OCI-LY1 (cell line): Measurements from ENCODE around the gene PIAS3.

Experiments used
- EZH2 ChIP-seq: fragments of 200-600 bp; sonication (generic), shearing (Covaris generic); IDR thresholded peaks from 2 replicates; pipeline ENCODE4 v1.8.0; 2017; ENCODE audit warnings: borderline replicate concordance, mixed run types, mild to moderate bottlenecking, antibody characterized with exemption, low read length, moderate library complexity, mixed read lengths
- TF ChIP-seq, protein P1 (sequence below): fragments of 200-600 bp; sonication (generic), shearing (Covaris generic); IDR thresholded peaks from 2 replicates; pipeline ENCODE4 v1.5.1; 2017; ENCODE audit warnings: mild to moderate bottlenecking, antibody characterized with exemption, low read length, moderate library complexity, mixed read lengths

DNA sequence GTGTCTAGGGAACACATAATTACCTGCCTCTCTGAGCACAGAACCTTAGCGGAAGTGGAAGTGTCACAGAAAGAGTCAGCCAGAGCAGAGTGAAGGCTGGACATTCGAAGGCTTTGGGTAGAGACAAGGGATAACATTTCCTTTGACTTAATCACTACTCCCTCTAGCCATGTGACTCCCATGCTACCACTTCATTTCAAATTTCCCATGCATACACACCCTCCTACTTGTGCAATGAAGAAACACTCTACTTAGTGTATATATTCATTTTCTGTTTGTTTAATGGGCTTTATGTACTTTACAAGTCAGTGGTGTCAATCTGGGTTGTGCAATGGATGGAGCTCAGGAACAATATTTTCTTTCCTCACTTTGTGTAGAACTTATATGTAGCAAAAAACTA lies 19.8 kb upstream of the PIAS3 start:
- TF ChIP-seq, protein P1, sequence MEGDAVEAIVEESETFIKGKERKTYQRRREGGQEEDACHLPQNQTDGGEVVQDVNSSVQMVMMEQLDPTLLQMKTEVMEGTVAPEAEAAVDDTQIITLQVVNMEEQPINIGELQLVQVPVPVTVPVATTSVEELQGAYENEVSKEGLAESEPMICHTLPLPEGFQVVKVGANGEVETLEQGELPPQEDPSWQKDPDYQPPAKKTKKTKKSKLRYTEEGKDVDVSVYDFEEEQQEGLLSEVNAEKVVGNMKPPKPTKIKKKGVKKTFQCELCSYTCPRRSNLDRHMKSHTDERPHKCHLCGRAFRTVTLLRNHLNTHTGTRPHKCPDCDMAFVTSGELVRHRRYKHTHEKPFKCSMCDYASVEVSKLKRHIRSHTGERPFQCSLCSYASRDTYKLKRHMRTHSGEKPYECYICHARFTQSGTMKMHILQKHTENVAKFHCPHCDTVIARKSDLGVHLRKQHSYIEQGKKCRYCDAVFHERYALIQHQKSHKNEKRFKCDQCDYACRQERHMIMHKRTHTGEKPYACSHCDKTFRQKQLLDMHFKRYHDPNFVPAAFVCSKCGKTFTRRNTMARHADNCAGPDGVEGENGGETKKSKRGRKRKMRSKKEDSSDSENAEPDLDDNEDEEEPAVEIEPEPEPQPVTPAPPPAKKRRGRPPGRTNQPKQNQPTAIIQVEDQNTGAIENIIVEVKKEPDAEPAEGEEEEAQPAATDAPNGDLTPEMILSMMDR, result no peak
- TF ChIP-seq EZH2, result no peak
